Femur (tissue), 1 donor: ENCODE measurements around the gene HEPACAM.
"Not testable (repeated sequence)": the region's sequence is repeated elsewhere in the genome, so short reads cannot be mapped to it uniquely, and the experiment has no call there.

Experiments used
- DNase-seq: peaks from one replicate; pipeline ENCODE4 v3.0.0-alpha.2; 2017

Gene HEPACAM

GRCh38 chr11:124935548-124936514 lies at the start of gene HEPACAM:
Gene HEPACAM (minus strand): TSS chr11:124936047. CDS start chr11:124936006, 41 bp downstream.
- DNase-seq: no peak

- DNase-seq: no peak
Measured at GRCh38 chr11:124984512-124984854, 48.6 kb upstream of the HEPACAM start.

GRCh38 chr11:124983674-124984511 lies 48.0 kb upstream of the HEPACAM start:
- no peak for DNase-seq

DNA sequence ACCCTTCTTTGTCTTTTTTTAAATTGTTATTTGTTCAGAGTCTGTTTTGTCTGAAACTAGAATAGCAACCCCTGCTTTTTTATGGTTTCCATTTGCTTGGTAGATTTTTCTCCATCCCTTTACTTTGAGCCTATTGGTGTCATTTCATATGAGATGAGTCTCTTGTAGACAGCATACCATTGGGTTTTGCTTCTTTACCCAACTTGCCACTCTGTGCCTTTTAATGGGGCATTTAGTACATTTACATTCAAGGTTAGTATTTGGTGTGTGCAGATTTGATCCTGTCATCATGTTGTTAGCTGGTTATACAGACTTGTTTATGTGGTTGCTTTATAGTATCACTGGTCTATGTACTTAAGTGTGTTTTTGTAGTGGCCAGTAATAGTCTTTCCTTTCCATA lies 46.2 kb upstream of the HEPACAM start:
- DNase-seq: no peak

GRCh38 chr11:124978316-124978715 lies 42.5 kb upstream of the HEPACAM start:
- no peak for DNase-seq

DNA sequence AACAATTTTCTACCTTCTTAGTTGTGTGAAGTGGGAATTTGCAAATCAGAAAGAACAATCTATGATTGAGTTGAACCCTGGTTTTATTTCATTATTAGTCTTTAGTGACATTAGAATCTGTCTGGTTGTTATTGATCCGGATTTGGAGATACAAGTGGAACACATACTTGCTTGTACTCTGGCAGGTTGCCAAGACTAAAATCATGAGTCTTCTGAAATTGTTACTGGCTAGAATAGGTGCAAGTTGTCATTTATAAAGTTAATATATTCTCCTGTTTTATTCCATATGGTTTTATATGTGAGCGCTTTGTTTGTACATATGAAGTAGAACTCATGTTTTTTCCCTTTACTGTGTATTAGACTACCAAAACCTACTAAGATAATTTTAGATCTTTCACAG lies 41.2 kb upstream of the HEPACAM start:
- DNase-seq: no peak

- no peak for DNase-seq
Measured at GRCh38 chr11:124976531-124976930, 40.7 kb upstream of the HEPACAM start.

- no peak for DNase-seq
Measured at GRCh38 chr11:124971810-124972209, 36.0 kb upstream of the HEPACAM start.

DNA sequence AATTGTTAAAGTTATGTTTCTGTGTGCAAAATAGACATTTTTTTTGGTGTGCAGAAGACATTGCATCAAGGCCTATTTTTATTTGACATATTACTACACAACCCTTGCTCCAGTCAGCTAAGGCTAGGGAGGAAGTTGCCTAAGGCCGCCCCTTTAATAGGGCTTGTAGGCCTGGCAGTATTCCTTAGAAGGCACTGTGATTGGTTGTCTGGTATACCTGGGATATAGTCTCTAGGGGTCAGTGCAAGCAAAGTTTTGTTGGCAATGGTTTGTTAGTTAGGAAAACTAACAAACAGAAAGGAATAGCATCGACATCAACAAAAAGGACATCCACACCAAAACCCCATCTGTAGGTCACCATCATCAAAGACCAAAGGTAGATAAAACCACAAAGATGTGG lies 35.1 kb upstream of the HEPACAM start:
- DNase-seq: no peak

- DNase-seq: not testable (repeated sequence)
Measured at GRCh38 chr11:124968197-124968596, 32.4 kb upstream of the HEPACAM start.

- DNase-seq: no peak
Measured at GRCh38 chr11:124961972-124962609, 26.2 kb upstream of the HEPACAM start.

DNA sequence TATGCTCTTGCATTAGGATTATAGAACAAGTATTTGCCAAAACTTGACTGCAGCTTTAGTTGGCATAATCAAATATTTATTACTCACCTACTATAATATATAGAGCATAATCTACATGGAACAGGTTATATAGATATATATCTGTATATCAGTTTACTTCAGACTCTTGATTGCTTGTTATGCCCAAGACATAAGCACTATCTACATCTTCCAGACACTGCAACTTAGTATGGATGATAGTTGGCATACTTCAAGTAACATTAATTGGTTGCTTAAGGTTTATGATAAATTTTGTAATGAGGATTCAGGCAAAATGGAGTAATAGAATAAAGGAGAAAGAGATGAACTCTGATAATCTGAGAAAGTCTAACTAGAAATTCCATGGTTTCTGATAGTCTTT lies 19.2 kb upstream of the HEPACAM start:
- DNase-seq: no peak

GRCh38 chr11:124954590-124954955 lies 18.7 kb upstream of the HEPACAM start:
- DNase-seq: no peak

DNA sequence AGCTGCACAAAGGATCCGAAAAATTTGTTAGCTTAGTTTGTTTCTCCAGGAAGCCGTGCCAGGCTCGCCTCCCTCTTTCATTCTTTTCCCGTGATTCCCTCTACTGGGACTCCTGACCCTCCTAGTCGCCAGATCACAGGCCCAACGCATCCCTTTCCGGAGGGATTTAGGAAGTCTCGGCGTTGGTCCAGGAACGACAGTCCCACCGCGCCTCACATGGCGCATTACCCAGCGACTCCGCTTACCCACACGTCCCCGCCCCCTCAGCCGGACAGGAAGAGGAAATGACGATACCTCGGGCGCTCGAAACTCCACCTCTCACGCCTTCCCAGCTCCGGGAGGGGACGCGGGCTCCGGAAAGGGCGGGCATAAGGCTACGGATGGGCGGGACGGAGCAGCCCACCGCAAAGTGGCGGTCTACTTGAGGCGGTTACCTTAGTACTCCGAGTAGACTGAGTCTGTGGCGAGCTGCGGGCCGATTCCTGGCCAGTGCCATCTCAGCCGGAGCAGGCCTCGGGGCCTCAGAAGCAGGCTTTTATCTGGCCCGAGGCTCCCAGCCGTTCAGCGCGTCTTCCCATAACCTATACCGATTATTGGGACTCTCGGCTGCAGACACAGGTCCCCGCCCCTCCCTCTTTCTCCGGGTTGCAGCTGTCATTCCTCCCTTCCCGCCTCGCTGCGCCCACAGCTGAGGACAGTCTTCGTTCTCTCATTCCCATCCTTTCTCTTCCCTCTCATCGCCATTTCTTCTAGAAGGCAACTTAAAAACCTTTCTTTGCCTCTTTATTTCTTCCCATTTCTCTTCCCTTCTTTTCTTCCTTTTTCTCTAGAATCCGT lies 18.1 kb upstream of the HEPACAM start, which contains the start of gene CCDC15:
Gene CCDC15, plus strand, starts transcription at position 450 of the 837 bp plus-strand sequence. CDS start 531 bp downstream, outside the sequence.
- DNase-seq: peak; percentile 99

GRCh38 chr11:124951341-124951740 lies 15.5 kb upstream of the HEPACAM start:
- no peak for DNase-seq

- DNase-seq: no peak
Measured at GRCh38 chr11:124950601-124951330, 14.9 kb upstream of the HEPACAM start.

DNA sequence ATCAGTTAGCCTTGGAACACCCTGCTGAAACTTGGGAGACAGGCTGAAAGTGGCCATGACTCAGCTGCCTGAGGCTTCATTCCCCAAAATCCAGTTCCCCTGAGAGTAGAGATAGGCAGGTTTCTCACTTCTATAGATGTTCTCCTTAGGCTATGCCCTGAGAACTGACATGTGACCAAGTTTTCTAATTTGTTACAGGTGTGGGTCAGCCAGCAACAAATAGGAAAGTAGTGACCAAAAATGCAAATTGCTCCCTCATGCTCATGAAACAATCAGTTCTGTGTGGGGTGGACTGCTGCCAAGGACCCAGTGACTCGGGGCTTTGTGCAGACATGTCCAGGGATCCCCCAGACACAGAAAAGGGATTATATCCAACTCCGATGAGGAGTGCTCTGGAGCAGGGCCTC lies 10.9 kb upstream of the HEPACAM start:
- DNase-seq: no peak

DNA sequence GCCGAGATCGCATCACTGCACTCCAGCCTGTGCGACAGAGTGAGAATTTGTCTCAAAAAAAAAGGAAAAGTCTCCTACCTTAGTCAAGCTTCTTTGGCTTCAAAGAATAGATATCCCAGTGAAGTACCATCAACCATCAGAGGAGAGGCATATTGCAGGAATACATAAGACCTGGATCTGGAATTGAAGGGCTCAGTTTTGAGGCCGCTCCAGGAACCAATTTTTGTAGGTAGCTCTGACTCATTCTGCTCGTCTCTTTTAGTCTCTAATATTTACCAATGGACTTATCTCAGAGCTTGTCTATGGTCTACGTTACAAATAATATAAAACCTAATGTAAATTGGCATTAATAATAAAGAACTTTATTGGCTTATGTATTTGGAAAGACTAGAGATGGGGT lies 10.0 kb upstream of the HEPACAM start:
- DNase-seq: no peak

DNA sequence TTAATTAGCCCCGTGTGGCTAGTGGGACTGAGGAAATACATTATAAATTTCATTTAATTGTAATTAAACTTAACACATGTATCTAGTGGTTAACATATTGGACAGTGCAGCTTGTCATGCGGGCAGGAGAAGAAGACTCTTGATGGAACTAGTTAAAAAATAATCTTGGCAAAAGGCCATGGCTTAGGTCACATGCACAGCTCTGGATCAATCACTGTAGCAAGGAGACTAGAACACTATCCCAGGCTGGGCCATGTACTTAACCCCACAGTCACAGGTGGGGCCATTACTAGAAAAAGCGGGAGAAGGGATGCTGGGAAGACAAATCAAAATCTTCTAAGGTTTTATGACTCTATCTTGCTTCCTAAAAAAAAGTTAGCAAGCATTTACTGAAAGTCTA lies 8.7 kb upstream of the HEPACAM start:
- DNase-seq: no peak

GRCh38 chr11:124943741-124944140 lies 7.9 kb upstream of the HEPACAM start:
- no peak for DNase-seq

DNA sequence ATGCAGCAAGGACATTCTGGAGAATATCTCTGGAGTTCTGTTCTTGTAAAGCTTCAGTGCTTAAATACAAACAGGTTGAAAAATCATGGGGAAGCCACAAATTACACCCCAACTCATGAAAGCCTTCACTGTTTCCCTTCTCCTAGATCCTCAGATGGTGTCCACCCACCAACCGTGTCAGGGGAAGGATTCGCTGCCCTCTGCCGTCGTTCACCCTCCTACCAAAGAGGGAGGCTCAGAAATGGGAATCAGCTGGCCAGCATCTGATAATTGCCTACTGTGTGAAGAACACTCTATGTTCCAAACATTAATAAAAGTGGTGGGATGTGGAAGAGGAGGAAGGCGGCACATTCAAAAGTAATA lies 7.4 kb upstream of the HEPACAM start:
- no peak for DNase-seq
